RWPE1 (cell line): Measurements from ENCODE around the gene SPIRE1.

Experiments
- CTCF ChIA-PET: fragments of 350-600 bp; sonication (Branson Sonifier 250); formaldehyde crosslinking; extraction: SDS; loops from one replicate; lab custom pipeline; 2021; lab: Yijun Ruan, JAX
- POLR2A ChIA-PET: fragments of 400-600 bp; formaldehyde crosslinking; extraction: SDS; loops from one replicate; lab custom pipeline; 2020; ENCODE audit warnings: antibody characterized with exemption; ENCODE audit not compliant: low non-redundant PET; lab: Yijun Ruan, JAX
- DNase-seq: peaks from one replicate; pipeline ENCODE4 v3.0.0; 2012; ENCODE audit warnings: low spot score
- H3K27ac ChIP-seq: fragments of 450-650 bp; 2 replicates; pipeline ENCODE4 v1.5.1; 2017
- TF ChIP-seq, protein P1 (sequence below): fragments of 450-650 bp; conservative IDR thresholded peaks from 2 replicates; pipeline ENCODE4 v1.5.1; 2017; ENCODE audit warnings: low read depth, mild to moderate bottlenecking

SPIRE1 gene

DNA sequence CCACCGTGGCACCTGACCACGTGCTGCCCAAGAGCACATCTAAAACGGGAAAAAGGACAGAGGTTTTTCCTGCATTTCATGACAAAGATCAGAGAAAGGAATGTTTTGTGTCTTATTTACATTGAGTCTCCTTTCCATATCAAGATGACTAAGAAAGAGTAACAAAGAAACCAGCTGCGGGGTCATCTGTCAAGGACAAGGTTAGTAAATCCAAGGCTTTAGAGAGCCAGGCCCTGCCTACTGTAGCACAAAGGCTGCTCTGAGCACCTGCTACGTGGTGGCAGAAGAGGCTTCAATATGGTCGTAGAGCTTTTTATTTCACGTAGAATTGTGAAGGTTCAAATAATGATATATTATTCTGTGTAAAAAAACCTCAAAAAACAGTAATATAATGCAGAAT, 199.1 kb downstream of the SPIRE1 start:
- no peak for DNase-seq
- H3K27ac ChIP-seq = no peak overlapping the region
- TF ChIP-seq, protein P1, sequence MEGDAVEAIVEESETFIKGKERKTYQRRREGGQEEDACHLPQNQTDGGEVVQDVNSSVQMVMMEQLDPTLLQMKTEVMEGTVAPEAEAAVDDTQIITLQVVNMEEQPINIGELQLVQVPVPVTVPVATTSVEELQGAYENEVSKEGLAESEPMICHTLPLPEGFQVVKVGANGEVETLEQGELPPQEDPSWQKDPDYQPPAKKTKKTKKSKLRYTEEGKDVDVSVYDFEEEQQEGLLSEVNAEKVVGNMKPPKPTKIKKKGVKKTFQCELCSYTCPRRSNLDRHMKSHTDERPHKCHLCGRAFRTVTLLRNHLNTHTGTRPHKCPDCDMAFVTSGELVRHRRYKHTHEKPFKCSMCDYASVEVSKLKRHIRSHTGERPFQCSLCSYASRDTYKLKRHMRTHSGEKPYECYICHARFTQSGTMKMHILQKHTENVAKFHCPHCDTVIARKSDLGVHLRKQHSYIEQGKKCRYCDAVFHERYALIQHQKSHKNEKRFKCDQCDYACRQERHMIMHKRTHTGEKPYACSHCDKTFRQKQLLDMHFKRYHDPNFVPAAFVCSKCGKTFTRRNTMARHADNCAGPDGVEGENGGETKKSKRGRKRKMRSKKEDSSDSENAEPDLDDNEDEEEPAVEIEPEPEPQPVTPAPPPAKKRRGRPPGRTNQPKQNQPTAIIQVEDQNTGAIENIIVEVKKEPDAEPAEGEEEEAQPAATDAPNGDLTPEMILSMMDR = no peak
- ChIA-PET CTCF (interaction anchor here (0.6 kb wide), 1 partner anchor 22 kb away, joined by 4 read pairs; no protein-coding TSS in a partner anchor), POLR2A (no interaction called here)

DNA sequence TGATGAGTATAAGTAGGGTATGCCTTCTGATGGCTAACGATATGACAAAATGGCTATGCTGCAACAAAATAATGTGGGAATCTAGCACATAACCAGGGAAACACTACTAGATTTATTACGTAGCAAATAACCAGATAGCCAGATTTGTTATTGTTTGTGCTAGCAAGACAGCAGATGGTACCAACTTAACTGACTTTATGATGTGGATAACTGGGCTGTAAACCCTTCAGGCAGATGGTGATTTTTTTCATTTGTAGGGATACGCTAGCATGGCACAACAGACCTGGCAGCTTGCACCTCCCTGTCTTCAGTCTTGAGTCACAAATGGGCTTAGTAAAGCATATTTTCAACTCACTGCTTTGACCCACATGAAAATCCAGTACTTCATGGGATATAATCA, 201.5 kb downstream of the SPIRE1 start:
- TF ChIP-seq, protein P1 = no peak
- ChIA-PET CTCF (interaction anchor here (0.6 kb wide), 1 partner anchor 26 kb away, joined by 5 read pairs; no protein-coding TSS in a partner anchor), POLR2A (no interaction called here)
- H3K27ac ChIP-seq = no peak overlapping the region
- DNase-seq = no peak

DNA sequence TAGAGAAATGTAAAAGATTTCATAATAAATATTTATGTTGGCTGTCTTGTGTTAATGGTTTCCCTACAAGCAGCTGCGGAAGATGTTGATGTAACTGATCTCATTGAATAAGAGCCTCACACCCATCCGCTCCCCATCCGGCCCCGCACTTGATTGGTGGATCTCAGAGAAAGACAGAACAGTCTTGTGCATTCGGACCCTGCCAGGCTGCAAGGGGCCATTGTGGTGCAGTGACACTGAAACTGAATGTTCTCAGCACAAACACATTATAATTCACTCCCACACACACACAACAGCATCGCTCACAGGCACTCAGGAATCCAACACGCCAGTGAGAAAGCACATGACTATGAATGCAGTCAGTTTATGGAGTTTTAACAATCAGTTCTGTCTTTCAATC, 202.4 kb downstream of the SPIRE1 start:
- TF ChIP-seq, protein P1 = no peak
- POLR2A ChIA-PET = no interaction called here
- DNase-seq = no peak
- CTCF ChIA-PET = no interaction called here
- H3K27ac ChIP-seq = no peak overlapping the region

DNA sequence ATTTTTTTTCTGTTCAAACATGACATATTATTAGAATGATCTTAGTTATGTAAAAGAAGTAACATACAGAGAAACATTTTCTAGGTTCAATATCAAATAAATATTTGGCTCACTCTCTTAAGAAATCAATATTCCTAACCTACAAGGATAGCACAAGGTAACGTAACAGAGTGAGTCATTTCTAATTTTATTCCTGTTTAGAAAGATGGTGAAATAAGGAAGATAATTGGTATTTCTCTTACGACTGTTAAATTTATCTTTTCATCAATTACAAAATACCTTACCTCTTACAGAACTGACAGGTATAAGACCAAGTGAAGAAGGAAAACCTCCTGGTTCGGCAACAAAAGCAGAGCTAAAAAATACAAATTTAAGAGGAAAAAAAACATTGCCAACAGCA, 205.1 kb downstream of the SPIRE1 start:
- TF ChIP-seq, protein P1 = no peak
- CTCF ChIA-PET = interaction anchor here (0.7 kb wide), 1 partner anchor 13 kb away, joined by 12 read pairs; no protein-coding TSS in a partner anchor
- no peak overlapping the region for H3K27ac ChIP-seq
- POLR2A ChIA-PET = no interaction called here
- DNase-seq = no peak

DNA sequence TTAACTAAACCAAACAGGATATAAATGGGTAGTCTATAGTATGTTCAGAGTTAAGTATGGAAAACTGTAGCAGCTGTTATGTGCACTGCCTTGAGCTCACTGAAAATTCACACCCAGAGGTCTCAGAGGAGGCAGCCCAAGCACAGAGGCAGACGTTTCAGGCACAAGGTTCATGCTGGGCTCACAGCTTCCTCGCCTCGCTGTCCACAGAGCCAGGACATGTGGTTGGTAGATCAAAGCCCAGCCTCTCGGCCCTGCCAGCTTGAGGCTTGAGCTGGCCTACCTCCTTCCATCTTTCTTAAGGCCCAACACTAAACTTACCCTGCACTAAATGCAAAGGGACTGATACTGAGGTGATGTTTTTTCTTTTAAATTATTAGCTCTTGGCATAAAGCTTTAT, 206.5 kb downstream of the SPIRE1 start:
- POLR2A ChIA-PET = no interaction called here
- TF ChIP-seq, protein P1 = no peak
- no peak for DNase-seq
- CTCF ChIA-PET = no interaction called here
- H3K27ac ChIP-seq = no peak overlapping the region

DNA sequence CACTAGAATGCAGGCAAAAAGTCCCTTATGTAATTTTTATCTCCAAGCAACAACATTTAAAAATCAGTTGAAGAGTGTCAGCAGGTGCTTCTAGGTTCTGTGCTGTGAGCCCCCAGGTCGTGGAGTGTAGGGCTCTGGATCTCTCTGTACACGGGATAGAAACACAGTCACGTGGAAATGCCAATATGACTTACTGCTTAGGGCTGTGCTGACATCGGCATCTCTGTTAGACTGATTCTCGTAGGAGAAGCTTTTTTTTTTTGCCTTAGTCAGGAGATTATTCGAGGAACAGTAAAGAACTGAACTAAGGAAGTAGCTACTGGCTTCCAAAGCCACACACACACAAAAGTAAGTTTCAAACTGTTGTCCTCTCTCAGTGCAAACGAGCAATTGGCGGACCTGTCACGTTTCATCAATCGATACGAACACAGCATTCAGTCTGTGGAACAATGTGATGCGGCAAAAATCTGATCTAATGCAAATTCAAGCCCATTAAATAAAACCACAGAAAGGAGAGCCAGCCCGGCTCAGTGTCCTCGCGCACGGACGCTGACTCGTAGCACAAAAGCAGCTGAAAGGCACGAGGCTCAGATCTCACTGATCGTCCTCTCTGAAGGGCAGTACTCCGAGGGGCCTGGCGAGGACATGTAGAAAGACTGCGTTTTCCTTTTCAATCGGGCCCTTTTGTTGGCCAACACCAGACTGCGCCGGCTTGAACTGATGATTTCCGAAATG, 208.7 kb downstream of the SPIRE1 start:
- TF ChIP-seq, protein P1 = no peak
- POLR2A ChIA-PET = no interaction called here
- CTCF ChIA-PET = no interaction called here
- no peak overlapping the region for H3K27ac ChIP-seq
- no peak for DNase-seq
